Suprapubic skin (tissue), 4 donors: ENCODE measurements around the gene HIRIP3.

Experiments used
- EP300 ChIP-seq: sonication (generic); formaldehyde crosslinking; IDR thresholded peaks from one replicate; pipeline ENCODE4 v1.6.1; 2017; ENCODE audit warnings: antibody characterized with exemption
- POLR2A ChIP-seq, 2 donors: fragments of 450-650 bp; IDR thresholded peaks; one replicate each; pipeline ENCODE4 v1.6.1; 2017; ENCODE audit warnings: antibody characterized with exemption in 2 of 2, mild to moderate bottlenecking in 2 of 2, moderate library complexity in 2 of 2
- POLR2AphosphoS5 ChIP-seq, 3 donors: sonication (generic); formaldehyde crosslinking; IDR thresholded peaks; one replicate each; pipeline ENCODE4 v1.6.1; 2017; ENCODE audit warnings: antibody characterized with exemption in 3 of 3
- TF ChIP-seq, protein P1 (sequence below), 2 donors: fragments of 200-600 bp in 1 of 2; fragments of 450-650 bp in 1 of 2; sonication (generic) in 1 of 2; IDR thresholded peaks; one replicate each; pipeline ENCODE4 v1.5.1; 2016 to 2019; ENCODE audit warnings: antibody characterized with exemption in 2 of 2, mild to moderate bottlenecking in 1 of 2, moderate library complexity in 1 of 2

GRCh38 chr16:30025156-30025555 lies 29.7 kb upstream of the HIRIP3 start:
- TF ChIP-seq, protein P1, sequence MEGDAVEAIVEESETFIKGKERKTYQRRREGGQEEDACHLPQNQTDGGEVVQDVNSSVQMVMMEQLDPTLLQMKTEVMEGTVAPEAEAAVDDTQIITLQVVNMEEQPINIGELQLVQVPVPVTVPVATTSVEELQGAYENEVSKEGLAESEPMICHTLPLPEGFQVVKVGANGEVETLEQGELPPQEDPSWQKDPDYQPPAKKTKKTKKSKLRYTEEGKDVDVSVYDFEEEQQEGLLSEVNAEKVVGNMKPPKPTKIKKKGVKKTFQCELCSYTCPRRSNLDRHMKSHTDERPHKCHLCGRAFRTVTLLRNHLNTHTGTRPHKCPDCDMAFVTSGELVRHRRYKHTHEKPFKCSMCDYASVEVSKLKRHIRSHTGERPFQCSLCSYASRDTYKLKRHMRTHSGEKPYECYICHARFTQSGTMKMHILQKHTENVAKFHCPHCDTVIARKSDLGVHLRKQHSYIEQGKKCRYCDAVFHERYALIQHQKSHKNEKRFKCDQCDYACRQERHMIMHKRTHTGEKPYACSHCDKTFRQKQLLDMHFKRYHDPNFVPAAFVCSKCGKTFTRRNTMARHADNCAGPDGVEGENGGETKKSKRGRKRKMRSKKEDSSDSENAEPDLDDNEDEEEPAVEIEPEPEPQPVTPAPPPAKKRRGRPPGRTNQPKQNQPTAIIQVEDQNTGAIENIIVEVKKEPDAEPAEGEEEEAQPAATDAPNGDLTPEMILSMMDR (IDR thresholded peaks at IDR 0.05): no peak
- TF ChIP-seq POLR2AphosphoS5 (IDR thresholded peaks at IDR 0.05): no peak
- no peak for TF ChIP-seq EP300
- TF ChIP-seq POLR2A (IDR thresholded peaks at IDR 0.05): no peak
